ENCODE data around the gene ST6GALNAC5. TPM values are rescaled to one million over a fixed set of nuclear protein-coding genes. Genes with fewer than 3 reads are reported as not detected.

Gene ST6GALNAC5
- total RNA-seq, 2 experiments from 2014 or later, result not detected

- H3K27me3 Mint-ChIP-seq, result peaks cover 9% of the 10 kb centered on the region
- TF ChIP-seq CTCF (IDR thresholded peaks at IDR 0.05), result no peak
- H3K4me3 Mint-ChIP-seq, result no peak overlapping the region
Observed at GRCh38 chr1:76830373-76830772, 36.9 kb upstream of the ST6GALNAC5 start.

DNA sequence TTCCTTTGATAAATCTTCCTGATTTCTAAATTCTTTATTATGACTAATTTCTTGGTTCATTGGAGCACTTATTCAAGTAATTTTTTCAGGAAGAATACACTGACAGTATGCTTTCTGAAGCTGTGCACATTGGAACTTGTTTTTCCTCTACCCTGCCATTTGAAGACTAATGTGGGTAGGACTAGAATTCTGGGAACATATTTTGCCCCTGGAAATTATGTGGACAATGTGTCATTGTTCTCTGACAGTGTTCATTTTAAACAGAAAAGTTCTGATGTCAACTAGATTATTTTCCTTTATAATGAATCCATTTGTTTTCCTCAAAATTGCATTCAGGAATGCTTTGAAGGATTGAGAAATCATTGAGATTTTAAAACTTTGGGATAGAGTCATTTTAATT, 34.8 kb upstream of the ST6GALNAC5 start:
- H3K4me1 ChIP-seq (ENCODE audit: insufficient read depth, low read length), result no peaks in the 10 kb centered on the region
- ChIA-PET CTCF (no interaction called here), POLR2A (no interaction called here)
- H3K27ac ChIP-seq (ENCODE audit: low read depth in 1 of 2, low read length in 2 of 2), result no peak overlapping the region
- H3K4me3 ChIP-seq (ENCODE audit: low read length), result no peak overlapping the region
- no peak for DNase-seq
- TF ChIP-seq CTCF (IDR thresholded peaks at IDR 0.05), result no peak
- no peak overlapping the region for H3K4me3 Mint-ChIP-seq
- intact Hi-C loops (cut with DNase I, micrococcal nuclease), result no loop called here
- no peaks in the 10 kb centered on the region for H3K36me3 ChIP-seq (ENCODE audit: insufficient read depth, low read length)
- no peak for ATAC-seq (ENCODE audit: poor library complexity)
- no peaks in the 10 kb centered on the region for H3K27me3 ChIP-seq (ENCODE audit: control insufficient read depth in 1 of 2, insufficient read depth in 2 of 2, low read length in 2 of 2)
- peaks cover 9% of the 10 kb centered on the region for H3K27me3 Mint-ChIP-seq
- peaks cover 6% of the 10 kb centered on the region for H3K4me1 Mint-ChIP-seq (ENCODE audit: low read depth)
- no peak overlapping the region for H3K27ac Mint-ChIP-seq
- no peaks in the 10 kb centered on the region for H3K9me3 Mint-ChIP-seq
- H3K9me3 ChIP-seq (ENCODE audit: control insufficient read depth in 1 of 2, insufficient read depth in 1 of 2, low read length in 2 of 2), result no peaks in the 10 kb centered on the region
- H3K36me3 Mint-ChIP-seq (ENCODE audit: low read depth), result no peaks in the 10 kb centered on the region

More at GRCh38 chr1:76830373-76830772, 36.9 kb upstream of the ST6GALNAC5 start:
- Mint-ChIP-seq H3K4me1 (ENCODE audit: low read depth) (peaks cover 6% of the 10 kb centered on the region), H3K9me3 (no peaks in the 10 kb centered on the region), H3K36me3 (ENCODE audit: low read depth) (no peaks in the 10 kb centered on the region), H3K27ac (no peak overlapping the region)
- Histone ChIP-seq H3K4me3 (ENCODE audit: low read length) (no peak overlapping the region), H3K4me1 (ENCODE audit: insufficient read depth, low read length) (no peaks in the 10 kb centered on the region), H3K27ac (ENCODE audit: low read depth in 1 of 2, low read length in 2 of 2) (no peak overlapping the region), H3K9me3 (ENCODE audit: control insufficient read depth in 1 of 2, insufficient read depth in 1 of 2, low read length in 2 of 2) (no peaks in the 10 kb centered on the region), H3K27me3 (ENCODE audit: control insufficient read depth in 1 of 2, insufficient read depth in 2 of 2, low read length in 2 of 2) (peaks cover 0 to 2% of the 10 kb centered on the region in 2 experiments), H3K36me3 (ENCODE audit: insufficient read depth, low read length) (no peaks in the 10 kb centered on the region)
- CTCF ChIA-PET, result no interaction called here
- ATAC-seq (ENCODE audit: poor library complexity) (no peak), DNase-seq (peak in 1 of 14 experiments; percentile 14)
- POLR2A ChIA-PET, result no interaction called here
- intact Hi-C loops (cut with DNase I, micrococcal nuclease), result no loop called here

DNA sequence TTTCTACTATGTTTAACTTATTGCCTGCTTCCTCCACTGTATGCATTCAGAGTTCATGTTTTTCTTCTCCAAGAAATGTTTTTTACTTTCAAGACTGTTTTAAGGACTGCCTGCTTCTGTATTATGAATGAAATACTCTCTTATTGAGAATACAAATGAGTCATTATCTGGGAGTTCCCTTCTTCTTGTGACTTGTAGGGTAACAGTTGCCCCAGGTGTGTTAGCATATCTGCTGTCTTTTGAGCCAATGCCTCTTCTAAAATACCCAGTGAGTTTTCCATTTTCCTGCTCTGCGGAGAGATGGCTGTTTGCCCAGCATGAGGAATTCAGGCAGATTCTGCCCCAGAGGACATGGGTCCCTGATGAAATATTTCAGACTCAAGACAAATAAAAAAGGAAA, 34.1 kb upstream of the ST6GALNAC5 start:
- POLR2A ChIA-PET, result no interaction called here

More for the DNA sequence above, 34.1 kb upstream of the ST6GALNAC5 start:
- Mint-ChIP-seq H3K9me3 (no peaks in the 10 kb centered on the region), H3K36me3 (ENCODE audit: low read depth) (no peaks in the 10 kb centered on the region), H3K4me1 (ENCODE audit: low read depth) (peaks cover 6% of the 10 kb centered on the region), H3K27me3 (peaks cover 14% of the 10 kb centered on the region), H3K27ac (no peak overlapping the region), H3K4me3 (no peak overlapping the region)
- CTCF ChIA-PET, result no interaction called here
- no peaks in the 10 kb centered on the region for H3K36me3 ChIP-seq (ENCODE audit: insufficient read depth, low read length)
- H3K4me3 ChIP-seq (ENCODE audit: low read length), result no peak overlapping the region
- H3K27ac ChIP-seq (ENCODE audit: low read depth in 1 of 2, low read length in 2 of 2), result no peak overlapping the region
- H3K9me3 ChIP-seq (ENCODE audit: control insufficient read depth in 1 of 2, insufficient read depth in 1 of 2, low read length in 2 of 2), result no peaks in the 10 kb centered on the region
- no peak for DNase-seq
- intact Hi-C loops (cut with DNase I, micrococcal nuclease), result no loop called here
- TF ChIP-seq CTCF (IDR thresholded peaks at IDR 0.05), result no peak
- no peak for ATAC-seq (ENCODE audit: poor library complexity)
- H3K27me3 ChIP-seq (ENCODE audit: control insufficient read depth in 1 of 2, insufficient read depth in 2 of 2, low read length in 2 of 2), result no peaks in the 10 kb centered on the region
- no peaks in the 10 kb centered on the region for H3K4me1 ChIP-seq (ENCODE audit: insufficient read depth, low read length)
